Right lobe of liver (tissue), 4 donors: ENCODE data around the gene BTAF1.

Experiments
- CTCF ChIP-seq, 4 donors: fragments of 200-600 bp in 3 of 4; fragments of 450-650 bp in 1 of 4; IDR thresholded peaks; one replicate each; pipeline versions ENCODE4 v1.5.1 to v1.8.0; 2016 to 2022; ENCODE audit warnings: antibody characterized with exemption in 4 of 4, mild to moderate bottlenecking in 2 of 4
- POLR2A ChIP-seq: fragments of 450-650 bp; IDR thresholded peaks from one replicate; pipeline ENCODE4 v1.6.1; 2017; ENCODE audit warnings: antibody characterized with exemption, mild to moderate bottlenecking
- donor health status: DM: no; HTN: no; CAD: no.
- donor health status: DM: no; HTN: no; CAD: no.
- donor health status: DM: no; HTN: yes; CAD: no.

- TF ChIP-seq CTCF (IDR thresholded peaks at IDR 0.05) (no peak), POLR2A (no peak)
These were observed 39.0 kb upstream of the BTAF1 start for GRCh38 chr10:91884536-91884935.
